ENCODE measurements around the gene NAA20. TPM values are rescaled to one million over a fixed set of nuclear protein-coding genes. Genes with fewer than 3 reads are reported as not detected.

Gene NAA20
- total and polyA plus RNA-seq, 2 of the 4 experiments (the other 2 are of a cell fraction) = 35.7 to 58.8 TPM

- TF ChIP-seq RCOR1 (IDR thresholded peaks at IDR 0.05; ENCODE audit: insufficient replicate concordance, low read length) = no peak
- TF ChIP-seq RFX5 (IDR thresholded peaks at IDR 0.05; ENCODE audit: low read depth, low read length) = no peak
- no peak for TF ChIP-seq MAFK (IDR thresholded peaks at IDR 0.05; ENCODE audit: low read depth, low read length)
These were observed at the start of gene NAA20 (continued) for GRCh38 chr20:20017001-20017843.

DNA sequence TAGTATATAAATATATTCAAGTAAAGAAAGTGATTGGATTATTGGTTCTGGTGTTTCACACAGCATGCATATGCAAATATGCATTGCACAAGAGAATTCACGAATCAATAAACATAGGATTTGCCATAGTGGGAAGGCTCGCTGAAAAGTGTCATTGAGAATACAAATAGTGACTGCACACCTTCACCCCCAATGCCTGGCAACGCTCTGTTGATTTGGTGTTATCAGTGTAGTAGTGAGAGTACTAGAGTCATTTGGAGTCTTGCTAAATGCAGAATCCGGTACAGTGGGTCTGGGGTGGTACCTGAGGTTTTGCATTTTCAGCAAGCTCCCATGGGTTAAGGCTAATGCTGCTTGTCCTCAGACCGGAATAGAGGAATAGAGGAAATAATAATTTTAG is 49.7 kb upstream of the NAA20 start:
- no TSS peak for BruUV-seq (replicated peaks)
- H3K23ac ChIP-seq (ENCODE audit: low read depth, low read length) = no peak overlapping the region
- ChIA-PET POLR2A (ENCODE audit: unreplicated experiment) (no interaction called here), CTCF (no interaction called here)
- H3K27me3 ChIP-seq (ENCODE audit: control insufficient read depth, insufficient read depth, low read length) = no peaks in the 10 kb centered on the region
- no peak overlapping the region for H2BK20ac ChIP-seq (ENCODE audit: low read depth, low read length)
- WGBS, 2 experiments (ENCODE audit: extremely low coverage in 2 of 2, insufficient read length in 1 of 2) = 100% methylated on average over 1 of the region's 5 CpGs; no CpG with 5 or more reads in 1 of the 2 experiments
- no peak overlapping the region for H4K8ac ChIP-seq (ENCODE audit: low read depth in 2 of 2, low read length in 2 of 2)
- peaks cover 18% of the 10 kb centered on the region for H3K4me1 ChIP-seq (ENCODE audit: control insufficient read depth, insufficient read depth, low read length)
- no peak overlapping the region for H3K56ac ChIP-seq (ENCODE audit: extremely low read depth, insufficient read depth, low read length)
- no peak overlapping the region for H4K91ac ChIP-seq (ENCODE audit: insufficient read depth, low read depth, low read length)
- no peak overlapping the region for H2AK5ac ChIP-seq (ENCODE audit: low read depth, low read length)
- no peak overlapping the region for H3K4ac ChIP-seq (ENCODE audit: low read depth, low read length)
- in situ Hi-C loops (cut with MboI; ENCODE audit: low sequenced_read_pairs) = no loop called here
- peaks cover 26 to 79% of the 10 kb centered on the region in 2 experiments for H3K79me1 ChIP-seq (ENCODE audit: low read depth in 1 of 2, low read length in 2 of 2)
- no peak overlapping the region for H2BK5ac ChIP-seq (ENCODE audit: low read depth, low read length, poor library complexity, severe bottlenecking)
- H3K18ac ChIP-seq (ENCODE audit: low read depth, low read length) = no peak overlapping the region
- H4K5ac ChIP-seq (ENCODE audit: low read depth, low read length) = no peak overlapping the region
- peaks cover 6% of the 10 kb centered on the region; the same call in 1 of the 2 replicates for H4K20me1 ChIP-seq (ENCODE audit: insufficient read depth, low read length)
- no peak overlapping the region for H3K14ac ChIP-seq (replicated peaks; ENCODE audit: low read depth, low read length)
- H2BK15ac ChIP-seq (ENCODE audit: low read depth, low read length) = no peak overlapping the region
- H3K9me1 ChIP-seq (ENCODE audit: insufficient read depth, low read length) = peaks cover 24% of the 10 kb centered on the region
- ATAC-seq (ENCODE audit: low read depth) = no peak
- DNase-seq = no peak
- dilution Hi-C loops (cut with HindIII; ENCODE audit: low sequenced_read_pairs, unreplicated experiment) = no loop called here
- TF ChIP-seq BHLHE40 (IDR thresholded peaks at IDR 0.05; ENCODE audit: low read depth, low read length) = no peak
- TF ChIP-seq, protein P1, sequence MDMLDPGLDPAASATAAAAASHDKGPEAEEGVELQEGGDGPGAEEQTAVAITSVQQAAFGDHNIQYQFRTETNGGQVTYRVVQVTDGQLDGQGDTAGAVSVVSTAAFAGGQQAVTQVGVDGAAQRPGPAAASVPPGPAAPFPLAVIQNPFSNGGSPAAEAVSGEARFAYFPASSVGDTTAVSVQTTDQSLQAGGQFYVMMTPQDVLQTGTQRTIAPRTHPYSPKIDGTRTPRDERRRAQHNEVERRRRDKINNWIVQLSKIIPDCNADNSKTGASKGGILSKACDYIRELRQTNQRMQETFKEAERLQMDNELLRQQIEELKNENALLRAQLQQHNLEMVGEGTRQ (IDR thresholded peaks at IDR 0.05; ENCODE audit: low read depth, low read length) = no peak
- TF ChIP-seq FOS (IDR thresholded peaks at IDR 0.05; ENCODE audit: low read depth, low read length) = no peak
- TF ChIP-seq CHD1 (IDR thresholded peaks at IDR 0.05; ENCODE audit: low read depth, low read length) = no peak
- TF ChIP-seq POLR2A (IDR thresholded peaks at IDR 0.05; ENCODE audit: low read depth, low read length) = no peak
- no peak for TF ChIP-seq SMC3 (IDR thresholded peaks at IDR 0.05; ENCODE audit: low read depth, low read length)
- no peak for TF ChIP-seq RCOR1 (IDR thresholded peaks at IDR 0.05; ENCODE audit: insufficient replicate concordance, low read length)
- TF ChIP-seq MAFK (IDR thresholded peaks at IDR 0.05; ENCODE audit: low read depth, low read length) = no peak
- no peak overlapping the region for H3K4me3 ChIP-seq (ENCODE audit: insufficient read depth, low read depth, low read length)
- H3K36me3 ChIP-seq (ENCODE audit: control insufficient read depth, insufficient read depth, low read length) = peaks cover 32% of the 10 kb centered on the region
- H3K9me3 ChIP-seq (ENCODE audit: control insufficient read depth, insufficient read depth, low read length) = no peaks in the 10 kb centered on the region
- no peak overlapping the region for H2AFZ ChIP-seq (replicated peaks; ENCODE audit: low read length, poor library complexity)
- H2BK120ac ChIP-seq (ENCODE audit: low read depth, low read length) = no peak overlapping the region
- no peak overlapping the region for H3K27ac ChIP-seq (ENCODE audit: insufficient read depth, low read length)
- no peak overlapping the region for H2AK9ac ChIP-seq (replicated peaks; ENCODE audit: low read depth, low read length, poor library complexity)
- H3K9ac ChIP-seq (ENCODE audit: low read depth, low read length) = no peak overlapping the region
- no peak overlapping the region for H3K4me2 ChIP-seq (ENCODE audit: low read depth, low read length)
- intact Hi-C loops (cut with micrococcal nuclease) = no loop called here
